ENCODE measurements around the gene SRGAP2C. TPM values are rescaled to one million over a fixed set of nuclear protein-coding genes. Genes with fewer than 3 reads are reported as not detected.
"Not testable (repeated sequence)": the region's sequence is repeated elsewhere in the genome, so short reads cannot be mapped to it uniquely, and the experiment has no call there.

The SRGAP2C gene
- total and polyA plus RNA-seq, 2 of the 13 experiments (the other 11 are each of a cell fraction or from before 2014, with no cell fraction given) = 6.9 to 8.4 TPM

- POLR2A ChIA-PET; H3K4me1 ChIP-seq (ENCODE audit: insufficient read depth, low read length); H3K9me3 ChIP-seq (ENCODE audit: low read length); H3K27me3 ChIP-seq (ENCODE audit: control insufficient read depth in 1 of 2, insufficient read depth in 2 of 2, low read length in 2 of 2); CTCF ChIA-PET (ENCODE audit: low intra/inter-chr PET ratio, low total read pairs); H3K4me3 ChIP-seq (replicated peaks in 1 of 3; ENCODE audit: insufficient read depth in 1 of 3, low read depth in 2 of 3, low read length in 3 of 3); intact Hi-C loops (cut with micrococcal nuclease; ENCODE audit: unreplicated experiment); H3K9ac ChIP-seq (ENCODE audit: insufficient read depth, low read depth, low read length); H4K20me1 ChIP-seq (ENCODE audit: insufficient read depth, low read length); H3K27ac ChIP-seq (ENCODE audit: extremely low read length, insufficient read depth, low read length); ATAC-seq; H3K79me2 ChIP-seq (ENCODE audit: insufficient read depth, low read length); in situ Hi-C loops (cut with HindIII; ENCODE audit: extremely low pct_ligation_motif_present, low pct_unique_long_range_greater_than_20kb); FAIRE-seq; H3K4me2 ChIP-seq (ENCODE audit: low read depth, low read length); H3K36me3 ChIP-seq (replicated peaks in 1 of 2; ENCODE audit: control insufficient read depth in 1 of 2, insufficient read depth in 2 of 2, low read length in 2 of 2); BruUV-seq (replicated peaks); DNase-seq (ENCODE audit: low spot score); H2AFZ ChIP-seq (ENCODE audit: low read length): not testable (repeated sequence)
- WGBS (ENCODE audit: low lambda C conversion rate) = 67% methylated on average over 1 of the region's 2 CpGs
These were observed 133.9 kb downstream of the SRGAP2C start for GRCh38 chr1:121318687-121319086.

GRCh38 chr1:121321660-121322059, 136.9 kb downstream of the SRGAP2C start:
- H3K4me1 ChIP-seq (ENCODE audit: insufficient read depth, low read length); BruUV-seq (replicated peaks); H3K9me3 ChIP-seq (ENCODE audit: low read length); POLR2A ChIA-PET; in situ Hi-C loops (cut with HindIII; ENCODE audit: extremely low pct_ligation_motif_present, low pct_unique_long_range_greater_than_20kb); DNase-seq (ENCODE audit: low spot score); FAIRE-seq; H3K36me3 ChIP-seq (replicated peaks in 1 of 2; ENCODE audit: control insufficient read depth in 1 of 2, insufficient read depth in 2 of 2, low read length in 2 of 2); H3K4me3 ChIP-seq (replicated peaks in 1 of 3; ENCODE audit: insufficient read depth in 1 of 3, low read depth in 2 of 3, low read length in 3 of 3); H4K20me1 ChIP-seq (ENCODE audit: insufficient read depth, low read length); H3K27me3 ChIP-seq (ENCODE audit: control insufficient read depth in 1 of 2, insufficient read depth in 2 of 2, low read length in 2 of 2); CTCF ChIA-PET (ENCODE audit: low intra/inter-chr PET ratio, low total read pairs); H2AFZ ChIP-seq (ENCODE audit: low read length); H3K27ac ChIP-seq (ENCODE audit: extremely low read length, insufficient read depth, low read length); H3K79me2 ChIP-seq (ENCODE audit: insufficient read depth, low read length); ATAC-seq; intact Hi-C loops (cut with micrococcal nuclease; ENCODE audit: unreplicated experiment); H3K4me2 ChIP-seq (ENCODE audit: low read depth, low read length); H3K9ac ChIP-seq (ENCODE audit: insufficient read depth, low read depth, low read length): not testable (repeated sequence)
- WGBS (ENCODE audit: low lambda C conversion rate) = no CpG with 5 or more reads among the region's 1 CpG

GRCh38 chr1:121324726-121325125, 140.0 kb downstream of the SRGAP2C start:
- ATAC-seq; in situ Hi-C loops (cut with HindIII; ENCODE audit: extremely low pct_ligation_motif_present, low pct_unique_long_range_greater_than_20kb); H3K27ac ChIP-seq (ENCODE audit: extremely low read length, insufficient read depth, low read length); POLR2A ChIA-PET; CTCF ChIA-PET (ENCODE audit: low intra/inter-chr PET ratio, low total read pairs); H3K36me3 ChIP-seq (replicated peaks in 1 of 2; ENCODE audit: control insufficient read depth in 1 of 2, insufficient read depth in 2 of 2, low read length in 2 of 2); H3K79me2 ChIP-seq (ENCODE audit: insufficient read depth, low read length); H3K4me2 ChIP-seq (ENCODE audit: low read depth, low read length); H4K20me1 ChIP-seq (ENCODE audit: insufficient read depth, low read length); BruUV-seq (replicated peaks); H3K4me1 ChIP-seq (ENCODE audit: insufficient read depth, low read length); H2AFZ ChIP-seq (ENCODE audit: low read length); DNase-seq (ENCODE audit: low spot score); FAIRE-seq; H3K9me3 ChIP-seq (ENCODE audit: low read length); H3K9ac ChIP-seq (ENCODE audit: insufficient read depth, low read depth, low read length); intact Hi-C loops (cut with micrococcal nuclease; ENCODE audit: unreplicated experiment); H3K4me3 ChIP-seq (replicated peaks in 1 of 3; ENCODE audit: insufficient read depth in 1 of 3, low read depth in 2 of 3, low read length in 3 of 3); H3K27me3 ChIP-seq (ENCODE audit: control insufficient read depth in 1 of 2, insufficient read depth in 2 of 2, low read length in 2 of 2): not testable (repeated sequence)

GRCh38 chr1:121332141-121332540, 147.4 kb downstream of the SRGAP2C start:
- BruUV-seq (replicated peaks); H4K20me1 ChIP-seq (ENCODE audit: insufficient read depth, low read length); H3K4me1 ChIP-seq (ENCODE audit: insufficient read depth, low read length); in situ Hi-C loops (cut with HindIII; ENCODE audit: extremely low pct_ligation_motif_present, low pct_unique_long_range_greater_than_20kb); CTCF ChIA-PET (ENCODE audit: low intra/inter-chr PET ratio, low total read pairs); H2AFZ ChIP-seq (ENCODE audit: low read length); intact Hi-C loops (cut with micrococcal nuclease; ENCODE audit: unreplicated experiment); FAIRE-seq; H3K4me3 ChIP-seq (replicated peaks in 1 of 3; ENCODE audit: insufficient read depth in 1 of 3, low read depth in 2 of 3, low read length in 3 of 3); H3K4me2 ChIP-seq (ENCODE audit: low read depth, low read length); POLR2A ChIA-PET; H3K36me3 ChIP-seq (replicated peaks in 1 of 2; ENCODE audit: control insufficient read depth in 1 of 2, insufficient read depth in 2 of 2, low read length in 2 of 2); DNase-seq (ENCODE audit: low spot score); ATAC-seq; H3K27me3 ChIP-seq (ENCODE audit: control insufficient read depth in 1 of 2, insufficient read depth in 2 of 2, low read length in 2 of 2); H3K27ac ChIP-seq (ENCODE audit: extremely low read length, insufficient read depth, low read length); H3K9me3 ChIP-seq (ENCODE audit: low read length); H3K9ac ChIP-seq (ENCODE audit: insufficient read depth, low read depth, low read length); H3K79me2 ChIP-seq (ENCODE audit: insufficient read depth, low read length): not testable (repeated sequence)
